ENCODE data around the gene STK24. TPM values are rescaled to one million over a fixed set of nuclear protein-coding genes. Genes with fewer than 3 reads are reported as not detected.

The STK24 gene
- total and polyA plus RNA-seq, 2 of the 4 experiments (the other 2 are of a cell fraction) = 29.2 to 43.4 TPM

GRCh38 chr13:98487522-98487921 is 89.4 kb downstream of the STK24 start:
- Histone ChIP-seq H3K18ac (ENCODE audit: low read depth, low read length) (no peak overlapping the region), H3K4me2 (ENCODE audit: low read depth, low read length) (no peak overlapping the region), H4K8ac (ENCODE audit: low read depth in 2 of 2, low read length in 2 of 2) (no peak overlapping the region), H3K4me3 (ENCODE audit: insufficient read depth, low read depth, low read length) (no peak overlapping the region), H3K56ac (ENCODE audit: extremely low read depth, insufficient read depth, low read length) (no peak overlapping the region), H4K91ac (ENCODE audit: insufficient read depth, low read depth, low read length) (no peak overlapping the region), H3K9me1 (ENCODE audit: insufficient read depth, low read length) (peaks cover 61% of the 10 kb centered on the region), H4K5ac (ENCODE audit: low read depth, low read length) (no peak overlapping the region), H3K9me3 (ENCODE audit: control insufficient read depth, insufficient read depth, low read length) (no peaks in the 10 kb centered on the region), H3K23ac (ENCODE audit: low read depth, low read length) (no peak overlapping the region), H2AFZ (replicated peaks; ENCODE audit: low read length, poor library complexity) (no peak overlapping the region), H2BK20ac (ENCODE audit: low read depth, low read length) (no peak overlapping the region), H2BK5ac (ENCODE audit: low read depth, low read length, poor library complexity, severe bottlenecking) (no peak overlapping the region), H2BK120ac (ENCODE audit: low read depth, low read length) (no peak overlapping the region), H4K20me1 (ENCODE audit: insufficient read depth, low read length) (peaks cover 92% of the 10 kb centered on the region), H2AK9ac (replicated peaks; ENCODE audit: low read depth, low read length, poor library complexity) (no peak overlapping the region), H3K4me1 (ENCODE audit: control insufficient read depth, insufficient read depth, low read length) (peaks cover 40% of the 10 kb centered on the region), H3K27me3 (ENCODE audit: control insufficient read depth, insufficient read depth, low read length) (no peaks in the 10 kb centered on the region), H3K14ac (replicated peaks; ENCODE audit: low read depth, low read length) (no peak overlapping the region), H3K36me3 (ENCODE audit: control insufficient read depth, insufficient read depth, low read length) (no peaks in the 10 kb centered on the region), H2BK15ac (ENCODE audit: low read depth, low read length) (no peak overlapping the region), H3K79me1 (ENCODE audit: low read depth in 1 of 2, low read length in 2 of 2) (peaks cover 58 to 95% of the 10 kb centered on the region in 2 experiments), H3K27ac (ENCODE audit: insufficient read depth, low read length) (no peak overlapping the region), H3K9ac (ENCODE audit: low read depth, low read length) (no peak overlapping the region), H2AK5ac (ENCODE audit: low read depth, low read length) (no peak overlapping the region), H3K4ac (ENCODE audit: low read depth, low read length) (no peak overlapping the region)
- WGBS, 2 experiments (ENCODE audit: extremely low coverage in 2 of 2, insufficient read length in 1 of 2) = 95% methylated on average over 4 of the region's 5 CpGs; no CpG with 5 or more reads in 1 of the 2 experiments
- dilution Hi-C loops (cut with HindIII; ENCODE audit: low sequenced_read_pairs, unreplicated experiment) (no loop called here), in situ Hi-C loops (cut with MboI; ENCODE audit: low sequenced_read_pairs) (no loop called here), intact Hi-C loops (cut with micrococcal nuclease) (no loop called here)
- no peak for TF ChIP-seq RAD21 (IDR thresholded peaks at IDR 0.05; ENCODE audit: low read length)
- no peak for TF ChIP-seq SMC3 (IDR thresholded peaks at IDR 0.05; ENCODE audit: low read depth, low read length)
- TF ChIP-seq MAZ (IDR thresholded peaks at IDR 0.05; ENCODE audit: borderline replicate concordance, low read depth, low read length) = no peak
- TF ChIP-seq RCOR1 (IDR thresholded peaks at IDR 0.05; ENCODE audit: insufficient replicate concordance, low read length) = no peak
- TF ChIP-seq CEBPB (IDR thresholded peaks at IDR 0.05; ENCODE audit: low read depth, low read length) = no peak
- no peak for TF ChIP-seq NFE2L2 (IDR thresholded peaks at IDR 0.05; ENCODE audit: low read depth, low read length)
- TF ChIP-seq RFX5 (IDR thresholded peaks at IDR 0.05; ENCODE audit: low read depth, low read length) = no peak
- BruUV-seq (replicated peaks) = no TSS peak
- ATAC-seq (ENCODE audit: low read depth) (no peak), DNase-seq (no peak)
- POLR2A ChIA-PET (ENCODE audit: unreplicated experiment) = no interaction called here
- CTCF ChIA-PET = interaction anchor here (0.6 to 0.9 kb wide), 2 partner anchors 53 to 83 kb away, joined by 3 read pairs; no protein-coding TSS in a partner anchor
